NCI-H524 (cell line): ENCODE measurements around the gene MYT1.

Experiments used
- DNase-seq, 2 experiments: peaks; one replicate each; lab custom pipeline; 2025; lab: John Stamatoyannopoulos, UW

MYT1 gene

DNA sequence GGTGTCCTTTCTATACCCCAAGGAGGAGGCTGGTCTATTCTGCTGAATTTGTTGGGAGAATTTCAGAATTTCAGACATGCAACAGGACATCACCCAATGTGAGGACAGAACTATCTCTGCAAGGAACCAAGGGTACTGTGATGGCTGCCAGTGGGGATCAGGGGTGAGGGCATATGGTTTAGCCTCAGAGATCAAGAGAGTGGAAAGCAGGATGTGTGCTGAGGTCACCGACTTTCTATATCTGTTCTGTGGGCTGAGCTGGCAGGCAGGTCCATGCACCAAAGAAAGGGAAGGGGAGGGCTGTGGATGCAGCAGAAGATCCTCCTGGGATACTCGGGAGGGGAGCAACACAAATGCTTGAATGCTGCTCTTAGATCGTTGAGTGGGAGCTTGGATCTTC, 28.8 kb downstream of the MYT1 start:
- no peak for DNase-seq

DNA sequence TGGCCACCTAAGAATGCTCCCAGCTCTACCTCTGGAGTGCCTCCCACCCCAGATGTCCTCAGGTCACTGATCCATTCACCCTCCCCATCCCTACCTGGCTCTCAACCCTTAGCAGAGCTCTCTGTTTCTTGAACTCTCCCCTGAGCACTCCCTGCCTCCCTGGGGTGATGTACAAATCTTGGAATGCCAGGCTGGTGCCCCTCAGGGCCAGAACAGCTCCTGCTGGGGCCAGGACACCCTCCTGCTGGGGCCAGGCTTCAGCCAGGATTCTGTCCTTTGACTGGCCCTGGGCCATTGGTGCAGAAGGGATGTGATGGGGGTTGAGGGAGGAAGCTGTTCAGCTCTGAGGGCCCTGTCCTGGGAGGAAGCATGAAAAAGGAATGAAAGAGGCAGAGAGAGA, 30.0 kb downstream of the MYT1 start:
- no peak for DNase-seq

DNA sequence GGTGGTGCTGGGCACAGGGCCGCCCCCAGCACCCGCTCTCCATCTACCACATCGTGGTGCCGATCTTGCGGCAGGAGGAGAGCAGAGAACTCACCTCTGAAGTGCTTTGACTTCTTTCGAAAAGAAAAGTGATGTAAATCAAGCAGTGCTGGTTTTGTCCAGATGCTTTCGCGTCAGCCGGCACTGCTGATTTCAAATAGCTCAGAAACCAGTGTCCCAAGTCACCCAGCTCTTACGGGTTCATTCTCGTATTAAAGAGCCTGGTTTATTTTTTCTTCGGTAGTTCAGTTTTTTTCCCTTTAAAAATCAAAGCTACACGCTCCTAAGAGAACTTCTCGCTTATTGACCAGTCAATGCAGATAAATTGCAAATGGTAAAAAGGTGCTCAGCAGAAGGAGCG, 32.1 kb downstream of the MYT1 start:
- DNase-seq = no peak

DNA sequence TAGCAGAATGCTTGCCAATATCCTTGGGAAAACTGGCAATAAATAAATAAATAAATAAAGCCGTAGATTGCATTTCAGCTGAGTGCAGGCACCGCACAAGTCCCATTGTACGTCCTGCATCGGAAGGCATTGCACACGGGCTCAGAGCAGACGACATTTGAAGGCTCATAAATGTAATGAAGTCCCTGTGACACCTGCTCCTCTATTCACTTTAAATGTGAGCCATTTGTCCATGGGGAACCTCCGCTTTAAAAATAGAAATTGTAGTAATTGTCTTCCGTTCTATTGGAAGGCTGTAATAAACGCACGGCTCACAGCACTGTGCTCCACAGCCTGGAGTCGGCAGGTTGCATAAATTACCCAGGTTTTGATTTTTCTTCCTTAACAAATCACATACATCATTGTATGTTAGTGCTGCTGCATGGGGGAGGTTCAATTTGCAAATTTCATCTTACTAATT, 32.6 kb downstream of the MYT1 start:
- DNase-seq = no peak

DNA sequence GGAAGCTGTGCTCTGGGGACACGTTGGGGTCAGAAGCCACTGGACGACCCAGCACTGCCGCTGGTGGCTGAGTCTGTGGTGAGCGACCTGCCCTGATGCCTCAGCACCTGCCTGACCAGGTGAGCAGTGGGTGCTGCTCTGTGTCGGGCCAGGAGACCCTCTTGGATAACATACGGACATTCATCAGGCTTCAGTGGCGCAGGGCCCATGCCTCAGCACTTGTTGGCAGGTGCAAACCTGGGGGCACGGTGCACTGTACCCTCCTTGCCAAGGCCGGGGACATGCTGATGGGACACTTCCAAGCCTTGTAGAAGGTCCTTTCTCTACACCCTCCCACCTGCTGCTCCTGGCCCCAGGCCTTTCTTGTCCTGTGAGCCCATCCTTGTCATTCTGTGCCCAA, 34.1 kb downstream of the MYT1 start:
- no peak for DNase-seq

DNA sequence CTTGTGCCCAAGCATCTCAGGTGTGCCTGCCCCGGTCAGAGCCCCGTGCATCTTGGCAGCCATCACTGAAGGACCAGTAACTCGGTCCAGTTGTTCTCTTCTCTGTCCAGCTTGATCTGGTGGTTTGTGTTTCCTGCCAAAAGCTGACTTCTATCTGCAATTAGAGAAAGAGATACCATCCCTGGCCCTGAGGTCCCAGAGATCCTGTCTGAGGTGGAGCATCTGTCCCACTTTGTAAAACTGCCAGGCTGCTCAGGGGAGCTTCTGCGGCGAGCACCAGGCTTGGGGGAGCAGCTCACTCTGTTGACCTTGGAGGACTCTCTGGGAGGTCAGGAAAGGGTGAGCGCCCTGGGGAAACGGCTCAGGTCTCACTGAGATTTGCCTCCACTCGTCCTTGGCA, 35.1 kb downstream of the MYT1 start:
- DNase-seq = no peak

DNA sequence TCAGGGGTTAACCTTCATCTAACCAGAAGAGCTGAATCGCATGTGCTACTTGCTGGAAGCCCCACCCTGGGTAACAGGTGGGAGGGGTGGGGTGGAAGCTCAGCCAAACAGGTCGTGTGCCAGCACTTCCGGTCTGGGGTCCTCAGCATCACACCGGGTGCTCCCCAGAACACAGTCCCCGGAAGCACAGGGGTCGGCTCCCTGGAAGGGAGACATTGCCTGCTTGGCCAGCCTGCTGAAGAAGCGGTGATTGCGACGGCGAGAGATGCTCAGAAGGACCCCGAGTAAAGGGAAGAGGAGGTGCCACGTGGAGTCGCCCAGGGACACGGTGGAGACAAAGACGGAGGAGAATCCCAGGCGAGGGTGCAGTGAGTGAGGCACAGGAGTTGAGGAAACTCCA, 36.5 kb downstream of the MYT1 start:
- no peak for DNase-seq

DNA sequence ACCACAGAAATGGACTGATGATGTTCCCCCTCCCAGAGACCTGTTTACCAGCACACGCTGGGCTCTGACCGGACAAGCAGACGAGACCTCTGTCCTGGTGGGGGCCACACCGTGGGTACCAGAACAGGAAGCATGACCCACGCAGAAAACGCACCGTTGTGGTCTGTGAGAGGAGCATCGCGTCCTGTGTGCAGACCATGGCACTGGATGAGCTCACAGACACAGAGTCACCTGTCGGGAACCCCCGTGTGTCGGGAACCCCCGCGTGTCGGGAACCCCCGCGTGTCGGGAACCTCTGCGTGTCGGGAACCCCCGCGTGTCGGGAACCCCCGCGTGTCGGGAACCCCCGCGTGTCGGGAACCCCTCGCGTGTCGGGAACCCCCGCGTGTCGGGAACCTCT, 37.4 kb downstream of the MYT1 start:
- no peak for DNase-seq

DNA sequence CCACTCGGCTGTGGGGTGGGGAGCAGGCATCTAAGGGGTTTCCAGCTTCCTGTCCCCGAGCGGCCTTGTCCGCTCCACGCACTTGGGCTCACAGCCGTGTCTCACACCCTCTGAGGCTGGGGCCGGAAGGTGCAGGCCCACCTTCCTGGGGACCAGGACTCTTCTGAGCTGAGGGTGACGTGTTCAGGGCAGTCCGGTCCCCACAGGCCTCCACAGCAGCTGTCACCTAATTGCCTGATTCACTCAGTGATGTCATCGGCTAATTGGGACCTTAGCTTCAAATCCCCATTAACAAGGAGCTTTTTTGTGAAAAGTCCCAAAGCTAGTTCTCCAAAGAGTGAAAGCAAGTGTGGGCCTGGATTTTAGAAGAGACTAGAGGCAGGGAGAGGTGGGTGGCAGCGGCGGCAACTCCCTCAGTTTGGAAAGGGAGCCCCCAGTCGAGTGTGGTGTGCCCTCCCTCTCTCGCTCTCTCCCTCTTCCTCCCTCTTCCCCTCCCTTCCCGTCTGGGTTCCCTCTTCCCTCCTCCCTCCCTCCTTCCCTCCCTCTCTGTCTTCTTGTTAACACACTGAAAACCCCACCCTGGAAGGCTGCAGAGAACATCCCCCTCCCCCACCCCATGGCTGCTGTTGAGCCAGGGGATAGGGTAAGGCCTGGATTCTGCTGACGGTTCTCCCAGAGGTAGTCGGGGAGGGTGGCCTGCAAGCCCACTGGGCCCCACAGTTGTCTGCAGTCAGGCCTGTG, 39.0 kb downstream of the MYT1 start:
- no peak for DNase-seq

DNA sequence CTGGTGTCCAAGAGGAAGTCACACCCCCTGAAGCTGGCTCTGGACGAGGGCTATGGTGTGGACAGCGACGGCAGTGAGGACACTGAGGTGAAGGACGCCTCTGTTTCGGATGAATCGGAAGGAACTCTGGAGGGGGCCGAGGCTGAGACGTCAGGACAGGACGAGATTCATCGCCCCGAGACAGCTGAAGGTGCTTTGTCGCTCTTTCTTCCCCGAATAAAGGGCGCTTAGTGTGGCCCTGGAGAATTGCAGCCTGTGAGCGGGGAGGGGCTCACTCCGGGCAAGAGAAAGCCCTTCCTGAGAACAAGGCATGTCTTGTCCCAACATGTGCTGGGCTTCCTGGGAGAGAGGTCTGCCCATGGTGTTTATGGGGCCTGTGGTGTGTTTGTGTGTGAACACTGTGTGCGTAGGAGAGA, 41.4 kb downstream of the MYT1 start:
- no peak for DNase-seq

DNA sequence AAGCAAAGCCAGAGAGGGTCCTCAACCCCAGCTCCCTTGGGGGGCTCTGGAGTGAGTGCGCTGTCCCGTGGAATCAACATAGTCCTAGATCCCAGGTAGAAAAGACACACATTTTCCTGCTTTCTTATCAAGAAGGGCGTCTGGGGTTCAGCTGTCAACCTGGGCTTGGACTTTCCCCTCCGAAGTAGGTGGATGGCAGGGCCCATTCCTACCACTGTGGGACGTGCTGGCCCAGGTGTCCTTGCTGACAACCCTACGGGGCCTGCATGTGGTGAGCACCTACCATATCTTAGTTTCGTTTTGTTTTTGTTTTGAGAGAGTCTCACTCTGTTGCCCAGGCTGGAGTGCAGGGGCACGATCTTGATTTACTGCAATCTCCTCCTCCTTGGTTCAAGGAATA, 42.4 kb downstream of the MYT1 start:
- no peak for DNase-seq

DNA sequence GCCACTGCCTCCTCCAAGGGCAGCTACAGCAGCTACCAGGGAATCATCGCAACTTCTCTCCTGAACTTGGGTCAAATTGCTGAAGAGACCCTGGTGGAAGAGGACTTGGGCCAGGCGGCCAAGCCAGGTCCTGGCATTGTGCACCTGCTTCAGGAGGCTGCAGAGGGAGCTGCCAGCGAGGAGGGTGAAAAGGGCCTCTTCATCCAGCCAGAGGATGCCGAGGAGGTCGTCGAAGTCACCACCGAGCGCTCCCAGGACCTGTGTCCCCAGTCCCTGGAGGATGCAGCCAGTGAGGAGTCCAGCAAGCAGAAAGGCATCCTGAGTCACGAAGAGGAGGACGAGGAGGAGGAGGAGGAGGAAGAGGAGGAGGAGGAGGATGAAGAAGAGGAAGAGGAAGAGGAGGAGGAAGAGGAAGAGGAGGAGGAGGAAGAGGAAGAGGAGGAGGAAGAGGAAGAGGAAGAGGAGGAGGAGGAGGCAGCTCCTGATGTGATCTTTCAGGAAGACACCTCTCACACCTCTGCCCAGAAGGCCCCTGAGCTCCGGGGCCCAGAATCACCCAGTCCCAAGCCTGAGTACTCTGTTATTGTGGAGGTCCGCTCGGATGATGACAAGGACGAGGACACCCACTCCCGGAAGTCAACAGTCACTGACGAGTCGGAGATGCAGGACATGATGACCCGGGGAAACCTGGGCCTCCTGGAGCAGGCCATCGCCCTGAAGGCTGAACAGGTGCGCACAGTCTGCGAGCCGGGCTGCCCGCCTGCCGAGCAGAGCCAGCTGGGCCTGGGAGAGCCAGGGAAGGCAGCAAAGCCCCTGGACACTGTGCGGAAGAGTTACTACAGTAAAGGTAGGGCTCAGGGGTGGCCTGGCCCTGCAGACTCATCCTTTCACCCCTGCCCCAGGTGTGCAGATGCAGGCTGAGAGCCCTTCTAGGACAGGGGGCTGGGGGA, 43.7 kb downstream of the MYT1 start:
- no peak for DNase-seq

DNA sequence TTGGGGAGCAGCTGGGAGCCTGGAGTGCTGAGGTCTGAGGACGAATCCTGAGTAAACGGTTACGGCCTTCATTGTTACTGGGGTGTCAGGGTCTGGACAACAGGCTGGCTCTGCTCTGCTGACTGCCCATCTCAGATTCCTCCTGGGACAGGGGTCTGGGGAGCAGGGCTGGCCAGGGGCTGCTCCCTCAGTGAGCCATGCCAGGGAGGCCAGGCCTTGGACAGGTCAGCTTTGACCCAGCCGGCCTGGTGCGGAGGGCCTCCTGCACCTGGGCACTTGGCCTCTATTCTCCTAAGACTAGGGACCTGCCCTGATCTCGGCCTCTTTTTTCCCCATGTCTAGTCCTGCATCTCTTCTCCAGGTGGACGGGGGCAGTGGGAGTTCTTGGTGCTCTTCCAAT, 44.9 kb downstream of the MYT1 start:
- DNase-seq = no peak

DNA sequence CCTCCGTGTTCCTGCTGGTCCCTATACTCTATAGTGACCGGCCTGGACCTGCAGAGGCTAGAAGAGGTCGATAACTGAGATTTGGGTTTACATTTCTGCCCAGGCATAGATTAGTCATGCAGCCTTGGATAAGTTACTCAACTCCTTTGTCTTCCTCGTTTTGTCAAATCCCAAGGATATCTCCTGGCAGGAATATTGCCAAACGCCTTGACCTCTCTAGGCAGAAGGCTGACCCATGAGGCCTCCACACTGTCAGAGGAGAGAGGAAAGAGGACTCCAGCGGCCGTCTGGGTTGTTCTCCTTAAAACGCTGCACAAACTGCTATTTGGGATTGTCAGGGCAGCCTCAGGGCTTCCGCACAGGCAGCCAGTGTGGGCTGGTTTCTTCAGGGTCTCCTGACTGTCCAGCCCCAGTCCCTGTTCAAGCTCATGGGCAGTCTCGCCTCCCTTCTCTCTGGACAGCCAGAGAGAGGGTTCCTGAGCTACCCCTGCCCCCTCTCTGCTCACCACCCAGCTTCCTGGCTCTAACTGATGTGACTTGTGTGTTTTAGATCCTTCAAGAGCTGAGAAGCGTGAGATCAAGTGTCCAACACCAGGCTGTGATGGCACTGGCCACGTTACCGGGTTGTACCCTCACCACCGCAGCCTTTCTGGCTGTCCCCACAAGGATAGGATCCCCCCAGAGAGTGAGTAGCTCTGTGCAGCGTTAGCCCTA, 46.6 kb downstream of the MYT1 start:
- no peak for DNase-seq

DNA sequence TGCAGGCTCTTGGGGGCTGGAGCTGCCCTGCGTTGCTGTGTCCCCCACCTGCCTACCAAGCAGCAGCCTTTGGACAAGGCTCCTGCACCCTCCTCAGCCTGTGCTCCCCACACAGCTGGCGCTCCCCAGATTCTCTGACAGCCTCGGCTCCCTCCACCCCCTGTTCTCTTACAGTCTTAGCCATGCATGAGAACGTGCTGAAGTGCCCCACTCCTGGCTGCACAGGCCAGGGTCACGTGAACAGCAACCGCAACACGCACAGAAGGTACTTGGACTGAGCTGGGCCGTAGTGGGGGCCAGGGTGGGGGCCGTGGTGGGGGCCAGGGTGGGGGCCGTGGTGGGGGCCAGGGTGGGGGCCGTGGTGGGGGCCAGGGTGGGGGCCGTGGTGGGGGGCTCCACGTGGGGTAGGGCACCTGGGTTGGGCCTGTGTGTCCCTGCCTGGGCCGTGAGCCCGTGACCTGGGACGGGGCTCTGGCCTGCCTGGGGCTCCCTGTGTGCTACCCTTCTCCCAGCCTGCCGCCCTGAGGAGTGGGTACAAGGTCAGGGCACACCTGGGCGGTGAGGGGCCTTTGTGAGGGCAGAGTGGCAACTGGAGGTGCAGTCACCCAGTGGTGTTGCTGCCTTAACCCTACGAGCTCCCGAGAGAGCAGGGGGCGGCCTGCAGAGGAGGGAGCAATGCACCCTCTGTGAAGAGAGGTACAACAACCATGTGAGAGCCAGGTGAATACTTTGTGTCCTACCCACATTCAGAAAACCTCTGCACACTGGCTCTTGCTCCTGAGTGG, 47.8 kb downstream of the MYT1 start:
- DNase-seq = peak in 1 of 2 experiments; percentile 24

DNA sequence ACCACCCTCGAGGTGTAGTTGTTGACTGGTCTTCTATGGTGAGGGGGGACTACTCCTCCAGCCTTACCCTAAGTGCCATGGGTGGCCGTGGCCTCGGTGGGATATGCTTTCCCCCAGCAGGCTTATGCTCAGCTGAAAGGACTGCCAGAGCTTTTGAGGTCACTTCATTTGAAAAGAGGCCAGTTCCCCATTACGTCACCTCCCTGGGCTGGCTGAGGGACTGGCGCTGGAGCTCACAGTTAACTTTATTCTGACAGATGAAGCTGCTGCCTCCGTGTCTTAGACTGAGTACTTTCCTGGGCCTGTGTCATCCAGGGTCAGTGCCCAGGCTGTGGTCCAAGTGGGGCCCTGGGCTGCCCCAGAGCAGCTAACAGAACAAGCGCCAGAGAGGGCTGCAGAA, 48.5 kb downstream of the MYT1 start:
- DNase-seq = no peak

DNA sequence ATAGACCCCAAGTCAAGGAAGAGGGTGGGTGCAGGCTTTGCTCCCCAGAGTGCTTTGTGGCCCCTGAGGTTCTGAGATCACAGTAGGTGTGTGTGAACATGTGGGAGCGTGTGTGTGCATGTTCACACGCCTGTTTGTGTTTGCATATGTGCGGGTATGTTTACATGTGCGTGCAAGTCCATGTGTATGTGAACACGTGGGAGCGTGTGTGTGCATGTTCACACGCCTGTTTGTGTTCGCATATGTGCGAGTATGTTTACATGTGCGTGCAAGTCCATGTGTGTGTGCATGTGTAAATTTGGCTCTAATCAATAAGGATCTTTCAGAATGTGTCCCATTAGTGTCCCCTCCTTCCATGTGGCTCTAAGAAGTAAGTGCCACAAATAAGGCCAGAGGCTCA, 49.9 kb downstream of the MYT1 start:
- DNase-seq = no peak

DNA sequence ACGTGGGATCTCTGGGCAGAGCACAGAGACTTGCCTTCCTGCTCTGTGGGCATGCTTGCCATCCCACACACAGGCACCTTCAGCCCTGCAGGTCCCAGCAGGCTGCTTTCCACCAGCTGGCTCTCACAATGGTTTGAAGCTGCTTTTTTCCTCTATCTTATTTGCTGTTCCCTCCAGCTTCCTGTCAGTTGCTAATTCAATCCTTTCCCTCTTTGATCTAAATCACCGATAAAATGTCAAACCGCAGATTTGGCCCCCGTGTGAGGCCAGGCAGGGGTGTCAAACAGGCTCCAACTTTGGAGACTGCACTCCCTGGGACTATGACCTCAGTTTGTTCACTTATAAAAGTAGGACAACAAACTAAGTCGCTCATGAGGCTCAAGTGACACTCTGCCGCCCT, 50.7 kb downstream of the MYT1 start:
- no peak for DNase-seq

DNA sequence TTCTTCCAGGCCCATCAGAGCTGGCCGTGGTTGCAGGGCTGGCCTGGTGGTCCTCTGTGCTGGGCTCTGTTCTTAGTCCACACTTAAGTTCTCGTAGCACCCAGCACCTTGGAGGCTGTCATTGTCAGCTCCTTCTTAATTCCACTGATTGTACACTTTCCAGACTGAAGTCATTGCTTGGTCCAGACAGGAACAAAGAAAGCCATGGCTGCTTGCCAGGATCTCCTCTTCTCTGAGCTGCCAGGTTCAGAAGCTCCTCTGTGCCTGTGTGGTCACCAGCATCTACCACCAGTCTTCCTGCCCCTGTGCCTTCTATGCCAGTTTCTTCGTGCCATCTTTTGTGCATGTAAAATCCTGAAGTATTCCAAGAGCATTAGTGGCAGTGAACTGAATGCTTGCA, 51.8 kb downstream of the MYT1 start:
- no peak for DNase-seq

DNA sequence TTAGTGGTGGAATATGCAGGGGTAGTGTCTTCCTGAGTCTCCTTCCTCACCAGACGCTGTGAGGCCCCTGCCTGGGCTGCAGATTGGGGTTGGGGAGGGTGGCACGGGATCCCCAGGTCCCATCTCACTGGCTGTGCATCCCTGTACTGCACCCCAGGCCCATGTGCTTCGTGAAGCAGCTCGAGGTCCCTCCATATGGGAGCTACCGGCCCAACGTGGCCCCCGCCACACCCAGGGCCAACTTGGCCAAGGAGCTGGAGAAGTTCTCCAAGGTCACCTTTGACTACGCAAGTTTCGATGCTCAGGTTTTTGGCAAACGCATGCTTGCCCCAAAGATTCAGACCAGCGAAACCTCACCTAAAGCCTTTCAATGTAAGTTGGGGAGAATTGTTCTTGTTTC, 52.7 kb downstream of the MYT1 start:
- no peak for DNase-seq

DNA sequence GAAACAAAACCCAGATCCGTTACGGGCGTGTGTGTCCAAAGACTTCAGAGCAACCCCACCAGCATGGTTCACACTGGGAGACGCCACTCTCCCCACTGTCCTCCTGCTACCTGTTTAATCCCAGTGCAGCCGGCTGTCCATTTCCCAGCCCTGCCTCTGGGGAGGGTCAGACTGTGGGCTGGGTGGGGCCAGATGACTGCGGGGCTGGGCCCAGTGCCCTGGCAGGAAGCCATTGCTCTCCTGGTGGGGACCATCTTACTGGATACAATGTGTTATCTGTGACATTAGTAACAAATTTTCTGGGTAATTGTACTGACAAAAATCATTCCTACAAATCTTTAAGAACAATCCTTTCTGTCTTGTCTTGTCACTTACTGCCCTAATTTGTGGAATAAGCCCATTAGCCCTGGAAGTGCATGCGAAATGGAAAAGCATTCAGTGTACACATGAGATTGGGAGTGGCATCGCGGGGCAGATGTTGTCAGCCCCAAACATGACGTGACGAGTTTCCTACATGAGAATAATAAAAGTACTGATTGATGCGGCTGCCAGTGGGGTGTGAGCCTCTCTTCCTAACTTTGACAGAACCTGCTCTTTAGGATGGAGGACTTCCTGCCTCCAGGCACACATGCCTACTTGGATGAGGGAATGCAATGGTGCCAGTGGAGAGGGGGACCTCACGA, 53.4 kb downstream of the MYT1 start:
- DNase-seq = no peak
